Forelimb muscle (tissue), 1 donor: Measurements from ENCODE around the gene SLC15A2. TPM values are rescaled to one million over a fixed set of nuclear protein-coding genes. Genes with fewer than 3 reads are reported as not detected.

Experiments used
- DNase-seq: peaks from one replicate; pipeline ENCODE4 v3.0.0-alpha.2; 2013; ENCODE audit warnings: low read depth
- polyA plus RNA-seq: library from polyadenylated mRNA; unstranded; fragments of 120-200 nt; gene quantifications from one replicate; pipeline ENCODE4 v1.2.1, GENCODE V29; 2013; ENCODE audit not compliant: insufficient read length

Gene SLC15A2
- polyA plus RNA-seq, 1 donor: 49.8 TPM

DNA sequence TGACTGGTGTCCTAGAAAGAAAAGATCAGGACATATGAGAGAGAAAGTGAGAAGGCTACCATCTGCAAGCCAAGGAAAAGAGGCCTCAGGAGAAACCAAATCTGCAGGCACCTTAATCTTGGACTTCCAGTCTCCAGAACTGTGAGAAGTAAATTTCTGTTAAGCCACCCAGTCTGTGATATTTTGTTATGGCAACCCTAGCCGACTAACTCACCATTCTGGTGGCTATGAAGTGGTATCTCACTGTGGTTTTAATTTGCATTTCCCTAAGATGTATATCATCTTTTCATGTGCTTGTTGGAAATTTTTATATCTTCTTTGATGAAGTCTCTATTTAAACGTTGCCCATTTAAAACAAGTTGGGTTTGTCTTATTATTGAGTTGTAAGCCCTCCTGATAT lies 87.3 kb downstream of the SLC15A2 start:
- DNase-seq: no peak

DNA sequence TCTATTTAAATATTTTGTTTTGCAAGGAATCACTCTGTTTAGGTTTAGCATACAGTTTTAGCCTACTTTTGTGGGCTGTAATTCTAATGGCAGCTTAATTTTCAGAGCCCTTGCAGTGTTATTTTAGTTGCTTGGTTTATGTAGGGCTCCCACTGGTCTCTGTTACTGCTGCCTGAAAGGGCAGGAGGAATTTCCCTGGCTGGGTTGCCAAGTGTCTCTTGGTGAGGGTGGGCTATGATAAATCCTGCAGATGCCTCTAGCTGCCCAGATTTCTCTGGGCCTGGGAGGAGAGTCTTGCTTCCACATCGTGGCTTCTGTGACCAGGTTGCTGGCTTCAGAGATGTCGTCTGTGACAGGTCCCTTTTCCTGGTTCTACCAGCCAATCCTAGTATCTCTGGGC lies 91.6 kb downstream of the SLC15A2 start:
- DNase-seq: no peak

DNA sequence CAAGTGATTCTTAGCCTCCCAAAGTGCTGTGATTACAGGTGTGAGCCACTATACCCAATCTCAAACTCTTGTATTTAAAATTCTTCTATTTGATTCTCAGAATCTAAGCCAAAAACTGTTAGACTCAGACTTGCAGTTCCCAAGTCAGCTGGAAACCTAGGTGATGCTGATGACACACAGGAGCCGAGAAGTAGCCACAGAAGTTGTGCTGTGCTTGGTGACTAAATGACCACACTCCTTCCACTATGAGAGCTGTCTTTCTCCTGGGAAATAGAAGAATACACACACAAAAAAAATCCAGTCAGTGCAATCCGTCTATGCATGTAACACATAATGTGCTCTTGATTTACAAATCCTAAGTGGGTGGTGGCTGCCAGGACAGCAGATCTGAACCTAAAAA lies 93.9 kb downstream of the SLC15A2 start:
- no peak for DNase-seq

DNA sequence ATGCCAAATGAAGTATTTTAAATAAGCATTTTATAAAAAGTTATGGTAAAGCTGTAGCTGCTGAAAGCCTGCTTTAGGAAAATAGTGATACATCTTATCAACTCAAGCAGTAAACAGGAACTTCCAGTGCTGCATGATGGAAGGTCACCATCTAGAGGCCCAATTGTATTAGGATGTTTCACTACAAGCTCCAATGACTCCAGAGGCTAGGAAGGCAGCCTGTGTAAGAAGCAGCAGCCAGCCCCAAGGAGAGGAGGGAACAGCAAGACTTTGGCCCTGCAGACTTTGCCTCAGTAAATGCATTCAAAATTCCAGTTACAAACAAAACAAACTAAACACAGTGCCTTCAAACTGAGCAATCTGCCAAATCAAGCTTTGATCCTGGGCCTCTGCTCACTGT lies 95.7 kb downstream of the SLC15A2 start:
- DNase-seq: no peak

DNA sequence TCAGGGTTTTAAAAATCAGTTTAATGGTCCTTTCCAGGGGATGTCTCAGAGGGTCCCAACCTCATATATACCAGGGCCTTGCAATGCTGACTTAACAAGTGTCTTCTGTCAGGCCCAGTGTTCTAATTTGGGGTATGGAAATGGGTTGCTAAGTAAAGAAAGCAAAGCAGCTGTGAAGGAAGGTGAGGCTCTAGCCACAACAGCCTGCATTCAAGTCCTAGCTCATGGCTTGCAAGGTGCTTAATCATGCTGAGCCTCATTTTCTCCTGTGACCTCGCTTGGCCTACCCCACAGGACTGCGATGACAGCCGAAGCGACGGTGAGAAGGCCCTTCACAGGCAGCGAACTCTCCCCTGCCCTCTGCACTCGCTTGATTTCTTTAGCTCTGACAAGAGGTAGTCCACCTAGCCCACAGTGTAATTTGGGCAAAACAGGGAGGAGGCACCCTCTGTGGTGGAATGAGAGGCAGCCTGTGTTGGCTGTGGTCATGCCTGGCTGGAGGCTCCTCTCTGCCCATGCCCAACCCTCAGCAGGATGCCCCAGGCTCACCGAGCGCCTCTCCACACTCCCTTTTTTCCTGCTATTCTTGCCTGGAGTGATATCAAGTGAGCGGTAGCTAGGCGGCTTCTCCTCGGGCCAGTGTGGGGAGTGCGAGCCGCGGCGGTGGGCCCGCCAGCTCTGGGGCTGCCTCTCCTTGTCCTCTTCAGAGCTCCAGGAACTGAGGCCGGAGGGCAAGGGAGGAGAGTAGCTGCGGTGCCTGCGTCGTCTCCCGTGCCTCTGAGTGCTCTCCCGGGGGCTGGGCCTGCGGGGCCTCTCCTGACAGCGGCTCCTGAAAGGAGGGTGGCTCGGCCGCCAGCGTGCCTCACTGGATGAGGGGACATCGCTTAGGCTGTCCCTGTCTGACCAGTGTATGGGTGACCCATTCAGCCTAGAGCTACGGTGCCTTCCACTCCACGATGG lies 98.7 kb downstream of the SLC15A2 start:
- DNase-seq: no peak

Other genes starting within 250 kb of the SLC15A2 start
- gene HCLS1, start 233.5 kb upstream of the SLC15A2 start, polyA plus RNA-seq: 6.3 TPM
- 44.8 TPM for gene GOLGB1, start 144.7 kb upstream of the SLC15A2 start, polyA plus RNA-seq
- gene IQCB1, start 59.3 kb upstream of the SLC15A2 start, polyA plus RNA-seq: 18.2 TPM
- gene EAF2, start 59.2 kb upstream of the SLC15A2 start, polyA plus RNA-seq: 8.1 TPM
- gene ILDR1, start 127.8 kb downstream of the SLC15A2 start, polyA plus RNA-seq: 0.35 TPM
- 1.5 TPM for gene CD86, start 161.0 kb downstream of the SLC15A2 start, polyA plus RNA-seq